Stomach smooth muscle (tissue), 2 donors: ENCODE measurements around the gene YBX1.
"Not testable (repeated sequence)": the region's sequence is repeated elsewhere in the genome, so short reads cannot be mapped to it uniquely, and the experiment has no call there.

Experiments
- H3K27ac ChIP-seq: one replicate; pipeline ENCODE4 v1.7.0; 2013; ENCODE audit warnings: mild to moderate bottlenecking, low read length, inconsistent platforms
- H3K27me3 ChIP-seq, 2 donors: one replicate each; pipeline ENCODE4 v1.7.0; 2013; ENCODE audit warnings: low read length in 2 of 2; ENCODE audit not compliant: insufficient read depth in 2 of 2, control insufficient read depth in 1 of 2
- H3K36me3 ChIP-seq, 2 donors: one replicate each; pipeline ENCODE4 v1.7.0; 2013; ENCODE audit warnings: low read length in 2 of 2; ENCODE audit not compliant: control insufficient read depth in 2 of 2, insufficient read depth in 2 of 2
- H3K4me1 ChIP-seq: one replicate; pipeline ENCODE4 v1.7.0; 2013; ENCODE audit warnings: low read length; ENCODE audit not compliant: control insufficient read depth, insufficient read depth
- H3K4me3 ChIP-seq, 2 donors: one replicate each; pipeline ENCODE4 v1.7.0; 2013; ENCODE audit warnings: low read length in 2 of 2
- H3K9ac ChIP-seq, 2 donors: one replicate each; pipeline ENCODE4 v1.7.0; 2013; ENCODE audit warnings: low read length in 2 of 2, mild to moderate bottlenecking in 1 of 2
- H3K9me3 ChIP-seq, 2 donors: one replicate each; pipeline ENCODE4 v1.7.0; 2013; ENCODE audit warnings: low read length in 2 of 2; ENCODE audit not compliant: control insufficient read depth in 2 of 2
- donor health status: healthy.
- donor health status: Pancreatic carcinoma.

The YBX1 gene

GRCh38 chr1:42674682-42675081, 7.5 kb upstream of the YBX1 start:
- Histone ChIP-seq H3K9ac (no peak overlapping the region), H3K36me3 (peaks cover 12 to 14% of the 10 kb centered on the region in 2 donors), H3K27ac (no peak overlapping the region), H3K27me3 (no peaks in the 10 kb centered on the region), H3K4me1 (no peaks in the 10 kb centered on the region), H3K9me3 (no peaks in the 10 kb centered on the region), H3K4me3 (no peak overlapping the region)

GRCh38 chr1:42675467-42675866, 6.8 kb upstream of the YBX1 start:
- peaks cover under 1% of the 10 kb centered on the region for H3K4me1 ChIP-seq
- H3K36me3 ChIP-seq, result peaks cover 11 to 12% of the 10 kb centered on the region in 2 donors
- H3K9ac ChIP-seq, result no peak overlapping the region
- no peaks in the 10 kb centered on the region for H3K27me3 ChIP-seq
- H3K9me3 ChIP-seq, result no peaks in the 10 kb centered on the region
- no peak overlapping the region for H3K27ac ChIP-seq
- no peak overlapping the region for H3K4me3 ChIP-seq

- H3K9ac ChIP-seq, result no peak overlapping the region
- peaks cover 6% of the 10 kb centered on the region for H3K4me1 ChIP-seq
- H3K27me3 ChIP-seq, result no peaks in the 10 kb centered on the region
- no peaks in the 10 kb centered on the region for H3K9me3 ChIP-seq
- H3K4me3 ChIP-seq, result no peak overlapping the region
- no peak overlapping the region for H3K27ac ChIP-seq
- H3K36me3 ChIP-seq, result peaks cover 11 to 12% of the 10 kb centered on the region in 2 donors
These were observed 5.6 kb upstream of the YBX1 start for GRCh38 chr1:42676534-42677087.

DNA sequence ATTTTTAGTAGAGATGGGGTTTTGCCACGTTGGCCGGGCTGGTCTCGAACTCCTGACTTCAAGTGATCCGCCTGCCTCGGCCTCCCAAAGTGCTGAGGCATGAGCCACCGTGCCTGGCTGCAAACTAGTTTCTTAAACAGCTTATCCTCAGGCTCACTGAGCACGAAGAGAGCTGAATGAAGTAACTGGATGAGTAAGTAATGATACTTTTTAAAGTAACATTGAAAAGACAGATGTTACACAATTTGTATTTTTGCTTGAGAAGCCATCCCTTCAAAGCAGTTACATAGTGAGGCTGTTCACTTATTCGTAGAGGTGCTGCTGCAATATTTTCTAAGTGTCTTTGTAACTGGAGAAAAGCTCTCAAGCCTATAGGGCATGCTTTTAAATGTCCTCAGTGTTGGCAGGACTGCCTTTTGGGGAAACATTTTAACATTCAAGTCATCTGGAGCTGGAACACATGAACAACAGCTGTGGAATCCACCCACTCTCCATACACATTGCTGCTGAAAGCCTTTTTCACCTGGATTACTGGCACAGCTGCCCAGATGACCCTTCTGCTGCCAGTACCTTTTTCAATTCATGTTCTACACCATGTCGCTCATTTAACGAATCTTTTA, 2.7 kb upstream of the YBX1 start:
- Histone ChIP-seq H3K4me1 (peaks cover 19% of the 10 kb centered on the region), H3K27me3 (no peaks in the 10 kb centered on the region), H3K9ac (no peak overlapping the region), H3K4me3 (no peak overlapping the region), H3K36me3 (peaks cover 12 to 13% of the 10 kb centered on the region in 2 donors), H3K9me3 (no peaks in the 10 kb centered on the region), H3K27ac (no peak overlapping the region)

- no peak overlapping the region for H3K4me3 ChIP-seq
- no peak overlapping the region for H3K9ac ChIP-seq
- H3K27me3 ChIP-seq, result no peaks in the 10 kb centered on the region
These were observed 2.2 kb upstream of the YBX1 start for GRCh38 chr1:42680055-42680454.

GRCh38 chr1:42680921-42681683, 1.1 kb upstream of the YBX1 start:
- Histone ChIP-seq H3K27ac (peak overlapping the region; percentile 91), H3K9ac (peak overlapping the region; percentile 83 to 91), H3K4me1 (peaks cover 30% of the 10 kb centered on the region), H3K27me3 (no peaks in the 10 kb centered on the region), H3K4me3 (peak overlapping the region; percentile 89 to 92), H3K36me3 (peaks cover 2 to 4% of the 10 kb centered on the region in 2 donors), H3K9me3 (no peaks in the 10 kb centered on the region)

More at GRCh38 chr1:42680055-42680454, 2.2 kb upstream of the YBX1 start:
- Histone ChIP-seq H3K27ac (no peak overlapping the region), H3K4me1 (peaks cover 25% of the 10 kb centered on the region), H3K9me3 (no peaks in the 10 kb centered on the region), H3K36me3 (peaks cover 11% of the 10 kb centered on the region in 2 donors)

- H3K27me3 ChIP-seq, H3K9me3 ChIP-seq, H3K36me3 ChIP-seq: not testable (repeated sequence)
- Histone ChIP-seq H3K9ac (peak overlapping the region in 1 of 2 donors; percentile 29), H3K4me1 (peaks cover 37% of the 10 kb centered on the region), H3K27ac (peak overlapping the region; percentile 91), H3K4me3 (peak overlapping the region in 1 of 2 donors; percentile 92)
These were observed 193 bp downstream of the YBX1 start for GRCh38 chr1:42682484-42682738.

DNA sequence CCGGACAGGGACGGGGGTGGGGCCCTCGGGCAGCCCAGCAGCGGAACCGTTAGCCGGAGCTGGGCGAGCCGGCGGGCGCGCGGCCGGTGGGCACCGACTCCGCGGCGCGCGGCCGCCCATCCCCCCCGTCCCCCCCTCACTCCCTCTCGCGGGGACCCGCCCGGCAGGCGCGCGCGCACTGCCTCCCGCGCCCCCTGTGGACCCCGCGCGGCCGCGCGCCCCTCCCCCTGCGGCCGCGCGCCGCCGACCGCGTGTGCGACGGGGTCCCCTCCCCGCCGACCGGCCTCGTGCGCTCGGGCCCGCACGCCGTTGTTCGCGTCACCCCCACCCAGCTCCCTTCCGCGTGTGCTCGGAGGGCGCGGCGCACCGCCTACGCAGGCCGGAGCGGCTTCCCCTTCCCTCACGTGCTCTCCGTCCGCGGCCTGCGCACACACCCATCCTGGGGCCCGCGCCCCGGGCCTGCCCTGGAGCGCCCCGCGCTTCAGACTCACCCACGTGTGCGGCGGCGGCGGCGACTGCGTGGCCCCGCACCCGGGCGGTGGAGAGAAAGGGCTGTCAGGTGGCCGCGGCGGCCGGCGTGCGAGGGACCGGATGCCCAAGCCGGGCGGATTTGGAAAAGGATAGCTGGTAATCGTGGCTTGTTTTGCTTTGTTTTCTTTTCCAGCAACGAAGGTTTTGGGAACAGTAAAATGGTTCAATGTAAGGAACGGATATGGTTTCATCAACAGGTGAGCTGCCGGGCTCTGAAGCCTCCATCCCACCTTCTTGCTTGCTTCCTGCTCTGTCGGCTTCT, 717 bp downstream of the YBX1 start:
- Histone ChIP-seq H3K27me3 (no peaks in the 10 kb centered on the region), H3K27ac (peak overlapping the region; percentile 25), H3K9ac (peak overlapping the region; percentile 7 to 72), H3K36me3 (peaks cover 0 to 4% of the 10 kb centered on the region in 2 donors), H3K9me3 (no peaks in the 10 kb centered on the region), H3K4me1 (peaks cover 37% of the 10 kb centered on the region), H3K4me3 (peak overlapping the region; percentile 59 to 92)

GRCh38 chr1:42684139-42684538, 1.9 kb downstream of the YBX1 start:
- H3K27ac ChIP-seq, result no peak overlapping the region
- H3K4me1 ChIP-seq, result peaks cover 37% of the 10 kb centered on the region
- H3K36me3 ChIP-seq, result peaks cover 0 to 4% of the 10 kb centered on the region in 2 donors
- no peaks in the 10 kb centered on the region for H3K9me3 ChIP-seq
- H3K9ac ChIP-seq, result no peak overlapping the region
- no peaks in the 10 kb centered on the region for H3K27me3 ChIP-seq
- peak overlapping the region; percentile 59 to 92 for H3K4me3 ChIP-seq

DNA sequence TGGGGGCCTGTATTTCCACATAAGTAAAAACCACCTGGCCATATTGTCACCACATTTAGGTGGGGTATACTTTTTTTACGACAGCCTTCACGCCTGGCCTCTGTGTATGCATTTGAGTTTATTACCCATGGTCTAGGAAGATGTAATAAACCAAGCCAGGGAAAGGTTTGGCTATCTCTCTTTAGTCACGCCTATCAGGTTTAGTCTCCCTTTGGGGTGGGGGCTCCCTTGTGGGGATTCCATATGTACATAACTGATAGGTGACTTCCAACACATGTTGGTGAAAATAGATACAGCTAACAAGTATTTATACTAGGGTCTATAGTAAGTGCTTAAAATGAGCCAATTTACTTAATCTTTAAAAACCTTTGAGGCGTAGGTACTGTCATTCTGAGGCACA, 4.2 kb downstream of the YBX1 start:
- peaks cover 31% of the 10 kb centered on the region for H3K4me1 ChIP-seq

More for the DNA sequence above, 4.2 kb downstream of the YBX1 start:
- no peaks in the 10 kb centered on the region for H3K9me3 ChIP-seq
- no peaks in the 10 kb centered on the region for H3K27me3 ChIP-seq
- H3K4me3 ChIP-seq, result no peak overlapping the region
- H3K36me3 ChIP-seq, result peaks cover 0 to 4% of the 10 kb centered on the region in 2 donors
- H3K9ac ChIP-seq, result no peak overlapping the region
- no peak overlapping the region for H3K27ac ChIP-seq
